Measurements from ENCODE around the gene ANKZF1.

GRCh38 chr2:219204425-219205164, 25.0 kb upstream of the ANKZF1 start:
- TF ChIP-seq CTCF (IDR thresholded peaks at IDR 0.05; ENCODE audit: insufficient read depth, low read depth, low read length) (no peak), EZH2 (IDR thresholded peaks at IDR 0.05; ENCODE audit: insufficient read depth, low read length) (no peak)

Data from astrocyte (in vitro differentiated cells and primary cell).